Natural killer cell (primary cell): ENCODE data around the gene RNF126. TPM values are rescaled to one million over a fixed set of nuclear protein-coding genes. Genes with fewer than 3 reads are reported as not detected.

ENCODE experiments used
- ATAC-seq, 3 donors: fragments of 150-1000 bp in 2 of 3; fragments of 200-7000 bp in 1 of 3; cut with Tn5 transposase; 1 replicate in 1 of 3; 2 replicates in 2 of 3; pipeline ENCODE4 v1.10.0; 2021; ENCODE audit warnings: mild to moderate bottlenecking in 2 of 3, moderate library complexity in 2 of 3
- DNase-seq, 2 donors: peaks; one replicate each; pipeline versions ENCODE4 v3.0.0 to v3.0.0-alpha.2; 2013 to 2021; ENCODE audit warnings: mixed read lengths in 1 of 2
- H3K27ac ChIP-seq: one replicate; pipeline ENCODE4 v1.5.1; 2013; ENCODE audit warnings: mild to moderate bottlenecking, low read length
- H3K27me3 ChIP-seq: one replicate; pipeline ENCODE4 v1.6.1; 2013; ENCODE audit warnings: low read length; ENCODE audit not compliant: control insufficient read depth, insufficient read depth
- H3K36me3 ChIP-seq: one replicate; pipeline ENCODE4 v1.6.1; 2013; ENCODE audit warnings: low read length; ENCODE audit not compliant: control insufficient read depth, insufficient read depth
- H3K4me1 ChIP-seq: one replicate; pipeline ENCODE4 v1.6.1; 2013; ENCODE audit warnings: low read length; ENCODE audit not compliant: control insufficient read depth, insufficient read depth
- H3K4me3 ChIP-seq: one replicate; pipeline ENCODE4 v1.5.1; 2013; ENCODE audit warnings: low read length
- H3K9me3 ChIP-seq: one replicate; pipeline ENCODE4 v1.6.1; 2013; ENCODE audit warnings: low read length; ENCODE audit not compliant: control insufficient read depth, insufficient read depth
- H3K27ac Mint-ChIP-seq, 2 donors: one replicate each; pipeline ENCODE4 v1.8.0; 2022; ENCODE audit warnings: mild to moderate bottlenecking in 2 of 2, mixed read lengths in 2 of 2, moderate library complexity in 1 of 2
- H3K27me3 Mint-ChIP-seq, 2 donors: one replicate each; pipeline ENCODE4 v1.8.0; 2022; ENCODE audit warnings: low read depth in 2 of 2, mixed read lengths in 2 of 2
- H3K36me3 Mint-ChIP-seq: one replicate; pipeline ENCODE4 v1.8.0; 2022; ENCODE audit warnings: mixed read lengths
- H3K4me1 Mint-ChIP-seq, 2 donors: one replicate each; pipeline ENCODE4 v1.8.0; 2022; ENCODE audit warnings: mixed read lengths in 2 of 2
- H3K4me3 Mint-ChIP-seq: one replicate; pipeline ENCODE4 v1.8.0; 2022; ENCODE audit warnings: mild to moderate bottlenecking, moderate library complexity, mixed read lengths
- H3K9me3 Mint-ChIP-seq, 2 donors: one replicate each; pipeline ENCODE4 v1.8.0; 2022; ENCODE audit warnings: mixed read lengths in 2 of 2
- CTCF ChIP-seq: fragments of 200-600 bp; IDR thresholded peaks from one replicate; pipeline ENCODE4 v1.8.0; 2022; ENCODE audit warnings: antibody characterized with exemption
- WGBS: methylation state at CpG from one replicate; pipeline ENCODE4 v1.1.7; 2013; ENCODE audit warnings: missing lambda C conversion rate; ENCODE audit not compliant: insufficient coverage; 5-methylcytosine and 5-hydroxymethylcytosine counted together
- intact Hi-C: fragments of 100-400 bp; cut with micrococcal nuclease; formaldehyde crosslinking; loops from one replicate; pipeline ENCODE4 v1.14.2; 2022
- total RNA-seq, 4 donors: library from RNA; stranded (reverse); fragments of 120-200 nt in 1 of 4; gene quantifications; one replicate each; pipeline versions ENCODE4 v1.2.3 to v1.2.4, GENCODE V29; 2013 to 2022

Gene RNF126
- total RNA-seq, 3 donors from 2014 or later (not counting 1 experiment from before 2014, with no cell fraction given): 119 to 149 (median 146) TPM

- no peaks in the 10 kb centered on the region for H3K9me3 Mint-ChIP-seq
- H3K36me3 Mint-ChIP-seq: no peaks in the 10 kb centered on the region
- peaks cover 56% of the 10 kb centered on the region for H3K36me3 ChIP-seq
- no peaks in the 10 kb centered on the region for H3K27me3 ChIP-seq
- ATAC-seq (no peak), DNase-seq (no peak)
- intact Hi-C loops: no loop called here
- TF ChIP-seq CTCF: no peak
- WGBS: 96% methylated on average over 28 of the region's 29 CpGs
- H3K27ac Mint-ChIP-seq: no peak overlapping the region
- H3K4me3 Mint-ChIP-seq: no peak overlapping the region
- peaks cover 16% of the 10 kb centered on the region for H3K4me1 ChIP-seq
- peaks cover 0 to 4% of the 10 kb centered on the region in 2 donors for H3K4me1 Mint-ChIP-seq
- no peak overlapping the region for H3K27ac ChIP-seq
- no peak overlapping the region for H3K4me3 ChIP-seq
- no peaks in the 10 kb centered on the region for H3K9me3 ChIP-seq
- no peaks in the 10 kb centered on the region for H3K27me3 Mint-ChIP-seq
These were observed 14.7 kb downstream of the RNF126 start for GRCh38 chr19:648305-648704.

GRCh38 chr19:647566-648284 lies 15.3 kb downstream of the RNF126 start:
- ATAC-seq (no peak), DNase-seq (no peak)
- H3K9me3 ChIP-seq: no peaks in the 10 kb centered on the region
- Mint-ChIP-seq H3K36me3 (no peaks in the 10 kb centered on the region), H3K9me3 (no peaks in the 10 kb centered on the region), H3K27me3 (no peaks in the 10 kb centered on the region), H3K4me3 (no peak overlapping the region), H3K27ac (no peak overlapping the region), H3K4me1 (peaks cover 0 to 4% of the 10 kb centered on the region in 2 donors)
- intact Hi-C loops: no loop called here
- TF ChIP-seq CTCF: no peak
- H3K4me1 ChIP-seq: peaks cover 10% of the 10 kb centered on the region
- H3K4me3 ChIP-seq: no peak overlapping the region
- no peaks in the 10 kb centered on the region for H3K27me3 ChIP-seq
- H3K36me3 ChIP-seq: peaks cover 51% of the 10 kb centered on the region
- 91% methylated on average over 51 of the region's 52 CpGs for WGBS
- H3K27ac ChIP-seq: no peak overlapping the region

- DNase-seq (no peak), ATAC-seq (no peak)
- Mint-ChIP-seq H3K9me3 (no peaks in the 10 kb centered on the region), H3K36me3 (no peaks in the 10 kb centered on the region), H3K4me1 (peaks cover 0 to 4% of the 10 kb centered on the region in 2 donors), H3K4me3 (no peak overlapping the region), H3K27me3 (no peaks in the 10 kb centered on the region), H3K27ac (no peak overlapping the region)
- no peak for TF ChIP-seq CTCF
- H3K27me3 ChIP-seq: no peaks in the 10 kb centered on the region
- 86% methylated on average over 47 of the region's 48 CpGs for WGBS
- no peak overlapping the region for H3K4me3 ChIP-seq
- H3K27ac ChIP-seq: no peak overlapping the region
- H3K36me3 ChIP-seq: peaks cover 44% of the 10 kb centered on the region
- intact Hi-C loops: no loop called here
- peaks cover 3% of the 10 kb centered on the region for H3K4me1 ChIP-seq
- no peaks in the 10 kb centered on the region for H3K9me3 ChIP-seq
These were observed 16.0 kb downstream of the RNF126 start for GRCh38 chr19:646779-647565.
